Neural progenitor cell (in vitro differentiated cells): ENCODE results near the gene C20orf141.

Source experiments
- CTCF ChIP-seq: fragments of 200-600 bp; sonication (generic); IDR thresholded peaks from 2 replicates; pipeline ENCODE4 v1.5.1; 2017; ENCODE audit warnings: antibody characterized with exemption, mild to moderate bottlenecking
- EZH2 ChIP-seq: fragments of 200-600 bp; sonication (generic); IDR thresholded peaks from 2 replicates; pipeline ENCODE4 v1.6.1; 2017; ENCODE audit warnings: antibody characterized with exemption, mild to moderate bottlenecking, moderate library complexity
- EZH2phosphoT487 ChIP-seq: fragments of 200-600 bp; sonication (generic); IDR thresholded peaks from 2 replicates; pipeline ENCODE4 v1.6.1; 2017; ENCODE audit warnings: antibody characterized with exemption

GRCh38 chr20:2804852-2805688 is 9.7 kb upstream of the C20orf141 start:
- TF ChIP-seq CTCF (no peak), EZH2 (peak; percentile 73), EZH2phosphoT487 (peak; percentile 33)
